Skeletal muscle tissue (tissue), 4 donors: ENCODE results near the gene IMMP2L. TPM values are rescaled to one million over a fixed set of nuclear protein-coding genes. Genes with fewer than 3 reads are reported as not detected.

Source experiments
- H3K27ac ChIP-seq: one replicate; pipeline ENCODE4 v1.7.0; 2013; ENCODE audit warnings: mild to moderate bottlenecking, low read depth, low read length, inconsistent platforms
- H3K27me3 ChIP-seq, 3 donors: one replicate each; pipeline ENCODE4 v1.7.0; 2013; ENCODE audit warnings: low read length in 3 of 3; ENCODE audit not compliant: control insufficient read depth in 3 of 3, insufficient read depth in 3 of 3
- H3K36me3 ChIP-seq, 3 donors: one replicate each; pipeline ENCODE4 v1.7.0; 2013; ENCODE audit warnings: low read length in 3 of 3; ENCODE audit not compliant: control insufficient read depth in 3 of 3, insufficient read depth in 3 of 3
- H3K4me1 ChIP-seq, 3 donors: one replicate each; pipeline ENCODE4 v1.7.0; 2013; ENCODE audit warnings: low read length in 3 of 3, mild to moderate bottlenecking in 3 of 3; ENCODE audit not compliant: control insufficient read depth in 3 of 3, insufficient read depth in 3 of 3
- H3K4me3 ChIP-seq, 3 donors: one replicate each; pipeline ENCODE4 v1.7.0; 2013; ENCODE audit warnings: low read length in 3 of 3
- H3K9ac ChIP-seq, 3 donors: one replicate each; pipeline ENCODE4 v1.7.0; 2013; ENCODE audit warnings: low read length in 3 of 3, mild to moderate bottlenecking in 3 of 3, moderate library complexity in 2 of 3, low read depth in 1 of 3
- H3K9me3 ChIP-seq, 3 donors: one replicate each; pipeline ENCODE4 v1.7.0; 2013; ENCODE audit warnings: low read length in 3 of 3; ENCODE audit not compliant: control insufficient read depth in 3 of 3
- total RNA-seq: library from RNA; depleted of rRNA; stranded (reverse); fragments of >200 nt; gene quantifications from one replicate; pipeline ENCODE4 v1.2.3, GENCODE V29; 2014
- donor health status: Osteomylitis.

The IMMP2L gene
- total RNA-seq, 1 donor from 2014 or later: 15.7 TPM

- Histone ChIP-seq H3K36me3 (no peaks in the 10 kb centered on the region), H3K4me1 (peaks cover 0 to 2% (median 0%) of the 10 kb centered on the region in 3 donors), H3K4me3 (no peak overlapping the region), H3K27me3 (no peaks in the 10 kb centered on the region), H3K9ac (no peak overlapping the region), H3K9me3 (no peaks in the 10 kb centered on the region), H3K27ac (no peak overlapping the region)
Observed at GRCh38 chr7:111173990-111174389, 388.3 kb downstream of the IMMP2L start.

GRCh38 chr7:111173528-111173927, 388.8 kb downstream of the IMMP2L start:
- Histone ChIP-seq H3K4me1 (peaks cover 0 to 2% (median 0%) of the 10 kb centered on the region in 3 donors), H3K27ac (no peak overlapping the region), H3K4me3 (no peak overlapping the region), H3K27me3 (no peaks in the 10 kb centered on the region), H3K9ac (no peak overlapping the region), H3K9me3 (no peaks in the 10 kb centered on the region), H3K36me3 (no peaks in the 10 kb centered on the region)

GRCh38 chr7:111172564-111173257, 389.6 kb downstream of the IMMP2L start:
- no peaks in the 10 kb centered on the region for H3K27me3 ChIP-seq
- no peaks in the 10 kb centered on the region for H3K9me3 ChIP-seq
- no peaks in the 10 kb centered on the region for H3K36me3 ChIP-seq
- H3K4me3 ChIP-seq: no peak overlapping the region
- H3K27ac ChIP-seq: no peak overlapping the region
- no peak overlapping the region for H3K9ac ChIP-seq
- H3K4me1 ChIP-seq: peaks cover 0 to 2% (median 0%) of the 10 kb centered on the region in 3 donors

GRCh38 chr7:111168182-111168581, 394.1 kb downstream of the IMMP2L start:
- H3K36me3 ChIP-seq: no peaks in the 10 kb centered on the region
- H3K27me3 ChIP-seq: no peaks in the 10 kb centered on the region
- H3K9me3 ChIP-seq: no peaks in the 10 kb centered on the region
- no peak overlapping the region for H3K27ac ChIP-seq
- H3K4me1 ChIP-seq: peaks cover 0 to 2% (median 0%) of the 10 kb centered on the region in 3 donors
- no peak overlapping the region for H3K4me3 ChIP-seq
- no peak overlapping the region for H3K9ac ChIP-seq

- Histone ChIP-seq H3K27ac (no peak overlapping the region), H3K27me3 (no peaks in the 10 kb centered on the region), H3K4me1 (peaks cover 0 to 2% (median 0%) of the 10 kb centered on the region in 3 donors), H3K36me3 (no peaks in the 10 kb centered on the region), H3K9me3 (no peaks in the 10 kb centered on the region), H3K9ac (no peak overlapping the region), H3K4me3 (no peak overlapping the region)
Observed at GRCh38 chr7:111164442-111164841, 397.9 kb downstream of the IMMP2L start.

- H3K27ac ChIP-seq: no peak overlapping the region
- H3K27me3 ChIP-seq: no peaks in the 10 kb centered on the region
- H3K4me1 ChIP-seq: no peaks in the 10 kb centered on the region
- no peaks in the 10 kb centered on the region for H3K36me3 ChIP-seq
- H3K4me3 ChIP-seq: no peak overlapping the region
- no peaks in the 10 kb centered on the region for H3K9me3 ChIP-seq
- H3K9ac ChIP-seq: no peak overlapping the region
Observed at GRCh38 chr7:111162692-111163091, 399.6 kb downstream of the IMMP2L start.

- no peaks in the 10 kb centered on the region for H3K9me3 ChIP-seq
- no peak overlapping the region for H3K4me3 ChIP-seq
- no peak overlapping the region for H3K9ac ChIP-seq
- H3K27ac ChIP-seq: no peak overlapping the region
- no peaks in the 10 kb centered on the region for H3K27me3 ChIP-seq
- H3K36me3 ChIP-seq: no peaks in the 10 kb centered on the region
- no peaks in the 10 kb centered on the region for H3K4me1 ChIP-seq
Observed at GRCh38 chr7:111160297-111160696, 402.0 kb downstream of the IMMP2L start.

- H3K9me3 ChIP-seq: no peaks in the 10 kb centered on the region
- H3K9ac ChIP-seq: no peak overlapping the region
- H3K4me1 ChIP-seq: no peaks in the 10 kb centered on the region
- H3K27me3 ChIP-seq: no peaks in the 10 kb centered on the region
- no peaks in the 10 kb centered on the region for H3K36me3 ChIP-seq
- no peak overlapping the region for H3K4me3 ChIP-seq
- no peak overlapping the region for H3K27ac ChIP-seq
Observed at GRCh38 chr7:111159426-111159825, 402.9 kb downstream of the IMMP2L start.

GRCh38 chr7:111150709-111151108, 411.6 kb downstream of the IMMP2L start:
- H3K36me3 ChIP-seq: no peaks in the 10 kb centered on the region
- no peak overlapping the region for H3K4me3 ChIP-seq
- no peaks in the 10 kb centered on the region for H3K27me3 ChIP-seq
- H3K9me3 ChIP-seq: no peaks in the 10 kb centered on the region
- H3K9ac ChIP-seq: no peak overlapping the region
- H3K4me1 ChIP-seq: peaks cover 0 to 1% (median 0%) of the 10 kb centered on the region in 3 donors
- no peak overlapping the region for H3K27ac ChIP-seq

- peaks cover 0 to 5% (median 2%) of the 10 kb centered on the region in 3 donors for H3K4me1 ChIP-seq
Observed at GRCh38 chr7:111147708-111148533, 414.4 kb downstream of the IMMP2L start.

More at GRCh38 chr7:111147708-111148533, 414.4 kb downstream of the IMMP2L start:
- no peaks in the 10 kb centered on the region for H3K27me3 ChIP-seq
- H3K27ac ChIP-seq: no peak overlapping the region
- H3K36me3 ChIP-seq: no peaks in the 10 kb centered on the region
- H3K9me3 ChIP-seq: no peaks in the 10 kb centered on the region
- H3K9ac ChIP-seq: no peak overlapping the region
- H3K4me3 ChIP-seq: no peak overlapping the region
